GM21737 (cell line): Measurements from ENCODE around the gene RABL2B.

Experiments
- ATAC-seq: cut with Tn5 transposase; IDR thresholded peaks from one replicate; pipeline ENCODE4 v1.9.1; 2021; ENCODE audit warnings: mild to moderate bottlenecking, moderate library complexity; ENCODE audit not compliant: unreplicated experiment

The RABL2B gene

GRCh38 chr22:50738649-50739227 lies 44.7 kb downstream of the RABL2B start:
- no peak for ATAC-seq

- ATAC-seq, result no peak
These were observed 45.4 kb downstream of the RABL2B start, which contains the start of gene ACR for GRCh38 chr22:50737728-50738648. Gene ACR (plus strand): TSS chr22:50738204. CDS start chr22:50738236, 32 bp downstream.

DNA sequence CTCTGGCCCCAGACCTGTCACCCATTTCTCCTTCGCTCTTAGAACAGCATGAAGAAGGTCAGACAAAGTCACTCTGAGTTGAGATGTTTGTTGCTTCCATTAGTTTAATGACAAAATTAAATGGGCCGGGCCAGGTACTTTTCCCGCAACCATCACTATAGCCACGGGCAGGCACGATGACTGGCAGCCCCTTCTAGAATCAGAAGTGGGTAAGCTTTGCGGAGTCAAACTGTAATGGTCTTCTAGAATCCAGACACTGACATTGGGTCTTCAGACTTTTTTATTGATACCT lies 47.8 kb downstream of the RABL2B start:
- no peak for ATAC-seq

DNA sequence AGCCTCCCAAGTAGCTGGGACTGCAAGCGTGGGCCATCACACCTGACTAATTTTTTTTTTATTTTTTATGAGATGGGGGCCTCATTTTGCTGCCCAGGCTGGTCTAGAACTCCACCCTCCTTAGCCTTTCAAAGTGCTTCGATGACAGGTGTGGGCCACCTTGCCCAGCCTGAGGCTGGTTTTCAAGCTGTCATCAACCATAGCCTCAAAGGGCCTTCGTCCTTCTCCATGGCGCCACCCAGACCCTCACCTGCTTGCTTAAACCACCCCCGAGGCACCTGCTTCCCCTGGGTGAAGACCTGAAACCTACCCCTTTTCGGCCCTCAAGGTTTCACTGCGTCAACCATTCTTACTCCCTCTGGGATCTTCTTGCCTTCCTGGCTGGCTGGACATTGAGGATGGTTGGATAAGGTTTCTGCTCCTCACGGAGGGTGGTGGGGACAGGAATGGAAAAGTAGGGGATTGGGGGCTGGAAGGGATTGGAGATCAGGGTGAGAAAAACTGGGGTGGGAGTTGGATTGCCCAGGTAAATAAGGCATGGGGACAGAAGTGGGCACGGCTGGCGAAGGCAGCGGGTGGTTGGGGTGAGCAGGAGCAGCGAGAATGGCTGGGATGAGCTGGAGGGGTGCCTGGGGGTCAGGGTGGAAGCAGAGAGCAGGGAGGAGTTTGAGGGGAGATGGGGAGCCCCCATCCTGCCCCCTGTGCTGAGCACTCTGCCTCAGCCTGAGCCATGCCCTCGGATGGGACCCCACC lies 48.3 kb downstream of the RABL2B start:
- ATAC-seq, result no peak

GRCh38 chr22:50734343-50734771 lies 49.1 kb downstream of the RABL2B start:
- ATAC-seq, result no peak

DNA sequence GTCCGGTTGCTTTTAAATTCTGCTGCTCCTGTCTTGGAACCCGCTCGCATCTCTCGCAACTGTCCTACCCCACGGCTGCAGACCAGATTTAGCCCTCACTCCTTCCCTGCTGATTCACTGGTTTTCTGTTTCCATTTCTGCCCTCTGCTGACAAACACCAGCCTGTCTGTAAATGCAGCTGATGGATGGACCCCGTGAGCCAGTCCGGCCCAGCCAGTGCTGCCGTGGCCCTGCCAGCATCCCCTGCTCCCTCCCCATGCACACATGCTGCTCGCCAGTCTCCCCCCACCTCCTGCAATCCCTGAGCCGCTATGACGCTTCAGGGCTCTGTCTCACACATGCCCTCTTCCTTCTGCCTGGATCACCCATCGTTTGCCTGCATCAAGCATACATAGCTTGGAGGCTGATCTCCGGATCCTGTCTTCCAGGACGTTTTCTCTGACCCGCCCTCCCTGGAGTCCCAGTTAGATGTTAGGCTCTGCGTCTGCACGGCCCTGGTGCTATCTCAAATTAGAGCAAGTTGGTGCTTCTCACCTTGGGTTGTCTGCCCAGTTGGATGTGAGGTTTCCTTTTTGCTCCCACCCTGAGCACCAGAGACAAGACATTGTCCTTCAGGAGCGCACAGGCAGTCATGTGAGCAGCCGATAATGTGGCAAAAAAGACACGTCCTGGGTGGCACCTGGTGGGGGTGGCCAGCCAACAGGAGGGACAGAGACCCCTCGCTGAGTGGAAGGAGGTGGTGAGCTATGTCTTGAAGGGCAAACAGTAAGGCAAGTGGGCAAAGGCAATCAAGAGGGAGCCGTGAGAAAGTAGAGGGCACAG lies 49.7 kb downstream of the RABL2B start:
- no peak for ATAC-seq

- ATAC-seq, result no peak
These were observed 50.8 kb downstream of the RABL2B start for GRCh38 chr22:50732681-50733080.

GRCh38 chr22:50731811-50732624 lies 51.4 kb downstream of the RABL2B start:
- ATAC-seq, result no peak

DNA sequence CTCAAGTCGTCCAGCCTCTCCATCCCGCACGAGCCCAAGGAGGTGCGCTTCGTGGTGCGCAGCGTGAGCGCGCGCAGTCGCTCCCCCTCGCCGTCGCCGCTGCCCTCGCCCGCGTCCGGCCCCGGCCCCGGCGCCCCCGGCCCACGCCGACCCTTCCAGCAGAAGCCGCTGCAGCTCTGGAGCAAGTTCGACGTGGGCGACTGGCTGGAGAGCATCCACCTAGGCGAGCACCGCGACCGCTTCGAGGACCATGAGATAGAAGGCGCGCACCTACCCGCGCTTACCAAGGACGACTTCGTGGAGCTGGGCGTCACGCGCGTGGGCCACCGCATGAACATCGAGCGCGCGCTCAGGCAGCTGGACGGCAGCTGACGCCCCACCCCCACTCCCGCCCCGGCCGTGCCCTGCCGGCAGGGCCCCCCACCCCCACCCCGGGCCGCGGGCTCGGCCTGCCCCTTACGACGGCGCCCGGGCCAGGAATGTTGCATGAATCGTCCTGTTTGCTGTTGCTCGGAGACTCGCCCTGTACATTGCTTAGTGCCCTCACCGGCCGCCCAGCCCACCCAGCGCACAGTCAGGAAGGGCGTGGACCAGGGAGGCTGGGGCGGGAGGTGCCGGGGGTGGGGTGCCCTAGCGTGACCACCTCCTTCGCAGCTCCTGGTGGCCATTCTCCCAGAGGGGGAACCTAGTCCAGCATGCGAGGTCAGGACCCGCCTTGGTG lies 52.3 kb downstream of the RABL2B start:
- no peak for ATAC-seq

- ATAC-seq, result no peak
These were observed 53.2 kb downstream of the RABL2B start for GRCh38 chr22:50730013-50730891.

DNA sequence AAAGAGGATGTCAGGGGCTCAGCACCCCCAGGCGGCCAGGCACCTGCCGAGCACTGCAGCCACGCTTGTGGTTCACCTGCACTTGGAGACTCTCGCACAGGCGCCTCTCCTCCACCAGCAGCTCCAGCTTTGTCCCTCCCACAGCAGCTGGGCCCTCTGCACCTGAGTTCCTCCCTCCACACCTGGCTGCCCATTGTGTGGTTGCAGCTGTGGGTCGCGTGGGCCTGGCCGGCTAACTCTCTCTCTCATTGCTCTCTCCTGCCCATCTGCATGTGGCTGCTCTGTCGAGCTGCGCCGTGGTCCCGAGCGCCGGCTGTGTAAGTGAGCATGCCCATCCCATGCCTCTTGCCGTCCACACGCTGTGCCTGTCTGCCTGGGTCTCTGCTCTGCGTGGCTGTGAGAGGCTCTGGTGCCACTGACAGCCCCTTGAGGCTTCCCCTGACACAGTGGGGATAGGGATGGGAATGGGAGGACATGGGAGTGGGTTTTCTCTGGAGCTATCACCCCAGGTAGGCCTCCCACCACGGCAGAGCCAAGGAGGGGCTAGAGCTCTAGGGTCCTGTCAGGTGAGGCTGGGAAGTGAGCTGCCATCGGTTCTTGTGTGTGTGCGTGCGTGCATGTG lies 53.9 kb downstream of the RABL2B start:
- no peak for ATAC-seq

GRCh38 chr22:50728523-50728931 lies 54.9 kb downstream of the RABL2B start:
- ATAC-seq, result no peak

DNA sequence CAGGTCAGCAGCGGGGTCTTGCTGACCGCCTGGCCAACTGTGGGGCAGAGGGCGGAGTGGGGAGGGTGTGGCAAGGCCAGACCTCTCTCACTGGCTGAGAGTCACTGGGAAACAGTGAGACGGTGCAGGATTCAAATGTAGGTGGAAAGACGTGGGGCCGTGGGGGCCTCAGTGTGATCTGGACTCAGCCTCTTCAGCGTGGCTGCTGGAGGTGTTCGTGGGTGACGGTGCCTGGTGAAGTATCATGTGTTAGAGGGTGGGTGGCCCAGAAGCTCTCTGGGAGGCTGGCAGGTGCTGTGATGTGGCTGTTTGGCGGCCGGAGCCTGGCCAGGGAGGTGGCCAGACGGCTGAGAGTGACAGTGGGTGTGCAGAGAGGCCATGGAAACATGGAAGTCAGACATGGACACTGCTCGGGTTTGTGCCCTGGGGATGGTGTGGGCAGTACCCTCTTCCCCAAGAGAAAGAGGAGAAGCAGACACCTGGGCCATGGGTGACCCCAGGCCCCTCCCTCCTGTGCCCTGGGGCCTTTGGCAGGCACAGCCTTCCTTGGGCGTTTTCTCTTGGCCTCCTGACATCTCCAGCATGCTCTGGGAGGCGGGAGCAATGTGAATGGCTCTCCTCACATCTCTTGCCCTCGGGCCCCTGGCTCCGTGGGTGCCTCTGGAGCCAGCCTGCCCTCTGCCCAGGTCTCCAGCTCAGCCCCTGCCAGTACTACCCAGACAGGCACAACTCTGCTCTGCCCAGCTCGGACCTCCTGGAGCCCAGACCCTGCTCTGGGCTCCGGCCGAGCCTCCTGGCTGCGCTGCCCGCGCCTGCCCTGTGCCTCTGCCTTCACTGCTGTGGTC lies 55.5 kb downstream of the RABL2B start:
- ATAC-seq, result no peak

DNA sequence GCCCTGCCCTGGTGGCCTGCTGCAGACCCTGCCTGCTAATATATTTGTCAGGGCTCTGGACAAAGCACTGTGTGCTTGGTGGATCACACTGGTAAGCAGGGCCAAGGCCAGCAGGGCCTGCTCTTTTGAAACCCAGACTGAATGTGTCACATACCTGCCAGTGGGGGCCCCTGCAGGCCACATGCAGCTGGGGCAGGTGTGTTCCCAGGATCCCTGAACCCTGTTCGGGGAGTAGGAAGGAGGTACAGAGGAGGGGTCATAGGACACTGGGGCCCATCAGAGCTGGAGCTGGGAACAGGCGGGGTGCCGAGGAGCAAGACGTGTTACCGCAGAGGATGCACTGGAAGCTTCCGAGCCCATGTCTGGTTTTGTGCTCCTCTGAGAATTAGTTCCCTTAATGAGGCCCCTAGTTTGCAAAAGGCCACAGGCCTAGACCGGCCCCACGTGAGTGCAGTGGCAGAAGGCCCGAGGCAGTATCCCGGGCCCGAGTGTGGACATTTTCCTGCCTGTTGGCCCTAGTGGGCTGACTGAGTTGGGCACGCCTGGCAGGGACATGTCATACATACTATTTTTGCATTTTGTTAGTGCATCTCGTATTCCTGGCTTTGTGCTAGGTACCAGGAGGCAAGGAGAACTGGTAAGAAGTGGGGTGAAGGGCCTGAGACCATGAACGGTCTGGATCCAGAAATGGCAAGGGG lies 56.6 kb downstream of the RABL2B start:
- ATAC-seq, result no peak

- no peak for ATAC-seq
These were observed 57.8 kb downstream of the RABL2B start for GRCh38 chr22:50725597-50725996.

DNA sequence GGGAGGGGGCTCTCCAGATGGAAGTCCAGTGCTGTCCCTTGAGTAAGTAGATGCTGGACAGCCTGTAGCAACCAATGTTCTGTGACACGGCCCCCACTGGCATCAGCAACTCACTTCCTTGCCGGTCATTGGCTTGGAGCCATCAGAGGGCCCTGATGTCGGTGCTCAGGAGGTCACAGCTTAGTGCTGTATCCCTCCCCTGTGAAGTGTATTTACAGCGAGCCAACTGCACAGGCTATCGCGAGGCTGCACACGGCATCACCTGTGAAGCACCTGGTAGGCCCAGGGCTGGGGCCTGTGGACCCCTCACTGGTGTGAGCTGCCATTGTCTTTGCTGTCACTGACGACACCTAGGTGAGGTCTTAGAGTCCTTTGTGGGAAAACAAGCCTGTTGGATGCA lies 58.8 kb downstream of the RABL2B start:
- no peak for ATAC-seq
